WTC11 (cell line): ENCODE measurements around the gene PSMD1. TPM values are rescaled to one million over a fixed set of nuclear protein-coding genes. Genes with fewer than 3 reads are reported as not detected.

ENCODE experiments used
- ATAC-seq: fragments of 200-7000 bp; cut with Tn5 transposase; 2 replicates; pipeline ENCODE4 v1.10.0; 2021; ENCODE audit warnings: mild to moderate bottlenecking, moderate library complexity
- CTCF ChIA-PET: fragments of 300-600 bp; sonication (Branson Sonifier 250); formaldehyde crosslinking; loops from one replicate; lab custom pipeline; 2021; ENCODE audit warnings: antibody characterized with exemption; lab: Charles Lee
- POLR2A ChIA-PET: fragments of 350-600 bp; sonication (Branson Sonifier 250); formaldehyde crosslinking; loops from one replicate; lab custom pipeline; 2021; ENCODE audit warnings: antibody characterized with exemption; lab: Charles Lee
- DNase-seq: peaks from one replicate; pipeline ENCODE4 v3.0.0; 2021; ENCODE audit warnings: low spot score
- H3K27ac Mint-ChIP-seq: 2 replicates; pipeline ENCODE4 v1.8.0; 2021; ENCODE audit warnings: mixed read lengths
- H3K27me3 Mint-ChIP-seq: 2 replicates; pipeline ENCODE4 v1.8.0; 2021; ENCODE audit warnings: low read depth, mild to moderate bottlenecking, moderate library complexity, mixed read lengths
- H3K36me3 Mint-ChIP-seq: 2 replicates; pipeline ENCODE4 v1.8.0; 2021; ENCODE audit warnings: mixed read lengths
- H3K4me1 Mint-ChIP-seq: 2 replicates; pipeline ENCODE4 v1.8.0; 2022; ENCODE audit warnings: mixed read lengths
- H3K4me3 Mint-ChIP-seq: 2 replicates; pipeline ENCODE4 v1.8.0; 2021; ENCODE audit warnings: mild to moderate bottlenecking, moderate library complexity, mixed read lengths
- H3K9me3 Mint-ChIP-seq: 2 replicates; pipeline ENCODE4 v1.8.0; 2021; ENCODE audit warnings: mixed read lengths
- GABPB1 ChIP-seq: sonication (generic); formaldehyde crosslinking; IDR thresholded peaks from 2 replicates; pipeline ENCODE4 v1.8.1; 2023; ENCODE audit warnings: mild to moderate bottlenecking, missing genetic modification reagents
- IRF2 ChIP-seq: sonication (generic); formaldehyde crosslinking; IDR thresholded peaks from 2 replicates; pipeline ENCODE4 v1.8.0; 2022; ENCODE audit warnings: low read depth, missing genetic modification reagents, borderline replicate concordance
- MXD4 ChIP-seq: fragments of 250-450 bp; sonication (Bioruptor Pico); IDR thresholded peaks from 2 replicates; pipeline ENCODE4 v1.8.0; 2021; ENCODE audit warnings: mild to moderate bottlenecking, moderate library complexity, borderline replicate concordance
- MYBL2 ChIP-seq: sonication (generic); formaldehyde crosslinking; IDR thresholded peaks from 2 replicates; pipeline ENCODE4 v1.8.1; 2023; ENCODE audit warnings: mild to moderate bottlenecking, moderate library complexity, missing genetic modification reagents
- NFATC4 ChIP-seq: fragments of 250-450 bp; sonication (Bioruptor Pico); IDR thresholded peaks from 2 replicates; pipeline ENCODE4 v1.9.0; 2021; ENCODE audit warnings: mild to moderate bottlenecking
- SMAD3 ChIP-seq: sonication (generic); formaldehyde crosslinking; IDR thresholded peaks from 2 replicates; pipeline ENCODE4 v1.8.0; 2022; ENCODE audit warnings: missing genetic modification reagents, mild to moderate bottlenecking, borderline replicate concordance
- SOX15 ChIP-seq: fragments of 250-450 bp; sonication (Bioruptor Pico); IDR thresholded peaks from 2 replicates; pipeline ENCODE4 v1.9.0; 2021; ENCODE audit warnings: mild to moderate bottlenecking
- SP1 ChIP-seq: sonication (generic); formaldehyde crosslinking; conservative IDR thresholded peaks from 2 replicates; pipeline ENCODE4 v1.8.1; 2022; ENCODE audit warnings: missing genetic modification reagents
- TEAD1 ChIP-seq: sonication (generic); formaldehyde crosslinking; IDR thresholded peaks from 2 replicates; pipeline ENCODE4 v1.8.0; 2022; ENCODE audit warnings: mild to moderate bottlenecking, missing genetic modification reagents
- TP53 ChIP-seq: sonication (generic); formaldehyde crosslinking; IDR thresholded peaks from 2 replicates; pipeline ENCODE4 v1.8.1; 2023; ENCODE audit warnings: mild to moderate bottlenecking, missing genetic modification reagents
- ZBTB21 ChIP-seq: sonication (generic); formaldehyde crosslinking; IDR thresholded peaks from 2 replicates; pipeline ENCODE4 v1.8.1; 2023; ENCODE audit warnings: mild to moderate bottlenecking, missing genetic modification reagents, borderline replicate concordance
- ZNF138 ChIP-seq: sonication (generic); formaldehyde crosslinking; conservative IDR thresholded peaks from 2 replicates; pipeline ENCODE4 v1.8.1; 2022; ENCODE audit warnings: mild to moderate bottlenecking, moderate library complexity, missing genetic modification reagents
- ZNF219 ChIP-seq: sonication (generic); formaldehyde crosslinking; IDR thresholded peaks from 2 replicates; pipeline ENCODE4 v1.8.0; 2023; ENCODE audit warnings: missing genetic modification reagents, mild to moderate bottlenecking, borderline replicate concordance
- ZNF232 ChIP-seq: sonication (generic); formaldehyde crosslinking; IDR thresholded peaks from 2 replicates; pipeline ENCODE4 v1.8.0; 2022; ENCODE audit warnings: mild to moderate bottlenecking, missing genetic modification reagents
- ZNF416 ChIP-seq: fragments of 250-450 bp; sonication (Bioruptor Pico); IDR thresholded peaks from 2 replicates; pipeline ENCODE4 v1.9.0; 2021; ENCODE audit warnings: mild to moderate bottlenecking, inconsistent platforms
- total RNA-seq: library from RNA; stranded (reverse); gene quantifications from 3 replicates; pipeline ENCODE4 v1.2.3, GENCODE V29; 2021
- TF ChIP-seq, protein P1 (sequence below): sonication (generic); formaldehyde crosslinking; IDR thresholded peaks from 2 replicates; pipeline ENCODE4 v1.8.1; 2023; ENCODE audit warnings: mild to moderate bottlenecking, missing genetic modification reagents, borderline replicate concordance
- TF ChIP-seq, protein P2 (sequence below): fragments of 200-600 bp; IDR thresholded peaks from 2 replicates; pipeline ENCODE4 v1.8.0; 2022; ENCODE audit warnings: antibody characterized with exemption
- TF ChIP-seq, protein P3 (sequence below): sonication (generic); formaldehyde crosslinking; IDR thresholded peaks from 2 replicates; pipeline ENCODE4 v1.8.1; 2023; ENCODE audit warnings: mild to moderate bottlenecking, moderate library complexity, missing genetic modification reagents

Gene PSMD1
- total RNA-seq, 1 experiment from 2014 or later, result 163 TPM

DNA sequence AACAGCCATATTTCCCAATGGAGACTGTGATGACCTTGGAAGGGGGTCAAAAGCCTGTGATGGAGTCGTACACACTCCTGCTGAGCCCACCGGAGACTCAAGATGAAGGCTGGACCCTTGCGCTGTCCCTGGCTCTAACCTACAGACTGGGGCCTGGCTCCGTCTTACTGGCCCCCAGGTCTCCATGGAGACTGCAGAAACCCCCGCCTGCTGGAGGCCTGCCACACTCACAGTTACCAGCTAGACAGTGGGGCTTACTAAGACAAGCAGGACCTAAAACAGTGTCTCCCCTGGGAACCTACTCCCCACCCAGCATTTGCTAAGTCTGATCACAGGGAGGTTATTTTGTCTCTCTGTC lies 9.8 kb upstream of the PSMD1 start (continued):
- TF ChIP-seq SOX15 (CRISPR knock-in tag), result no peak
- TF ChIP-seq, protein P1, sequence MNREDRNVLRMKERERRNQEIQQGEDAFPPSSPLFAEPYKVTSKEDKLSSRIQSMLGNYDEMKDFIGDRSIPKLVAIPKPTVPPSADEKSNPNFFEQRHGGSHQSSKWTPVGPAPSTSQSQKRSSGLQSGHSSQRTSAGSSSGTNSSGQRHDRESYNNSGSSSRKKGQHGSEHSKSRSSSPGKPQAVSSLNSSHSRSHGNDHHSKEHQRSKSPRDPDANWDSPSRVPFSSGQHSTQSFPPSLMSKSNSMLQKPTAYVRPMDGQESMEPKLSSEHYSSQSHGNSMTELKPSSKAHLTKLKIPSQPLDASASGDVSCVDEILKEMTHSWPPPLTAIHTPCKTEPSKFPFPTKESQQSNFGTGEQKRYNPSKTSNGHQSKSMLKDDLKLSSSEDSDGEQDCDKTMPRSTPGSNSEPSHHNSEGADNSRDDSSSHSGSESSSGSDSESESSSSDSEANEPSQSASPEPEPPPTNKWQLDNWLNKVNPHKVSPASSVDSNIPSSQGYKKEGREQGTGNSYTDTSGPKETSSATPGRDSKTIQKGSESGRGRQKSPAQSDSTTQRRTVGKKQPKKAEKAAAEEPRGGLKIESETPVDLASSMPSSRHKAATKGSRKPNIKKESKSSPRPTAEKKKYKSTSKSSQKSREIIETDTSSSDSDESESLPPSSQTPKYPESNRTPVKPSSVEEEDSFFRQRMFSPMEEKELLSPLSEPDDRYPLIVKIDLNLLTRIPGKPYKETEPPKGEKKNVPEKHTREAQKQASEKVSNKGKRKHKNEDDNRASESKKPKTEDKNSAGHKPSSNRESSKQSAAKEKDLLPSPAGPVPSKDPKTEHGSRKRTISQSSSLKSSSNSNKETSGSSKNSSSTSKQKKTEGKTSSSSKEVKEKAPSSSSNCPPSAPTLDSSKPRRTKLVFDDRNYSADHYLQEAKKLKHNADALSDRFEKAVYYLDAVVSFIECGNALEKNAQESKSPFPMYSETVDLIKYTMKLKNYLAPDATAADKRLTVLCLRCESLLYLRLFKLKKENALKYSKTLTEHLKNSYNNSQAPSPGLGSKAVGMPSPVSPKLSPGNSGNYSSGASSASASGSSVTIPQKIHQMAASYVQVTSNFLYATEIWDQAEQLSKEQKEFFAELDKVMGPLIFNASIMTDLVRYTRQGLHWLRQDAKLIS (CRISPR knock-in tag), result no peak
- no peak for TF ChIP-seq ZBTB21 (CRISPR knock-in tag)
- TF ChIP-seq ZNF232 (CRISPR knock-in tag), result no peak
- TF ChIP-seq, protein P2, sequence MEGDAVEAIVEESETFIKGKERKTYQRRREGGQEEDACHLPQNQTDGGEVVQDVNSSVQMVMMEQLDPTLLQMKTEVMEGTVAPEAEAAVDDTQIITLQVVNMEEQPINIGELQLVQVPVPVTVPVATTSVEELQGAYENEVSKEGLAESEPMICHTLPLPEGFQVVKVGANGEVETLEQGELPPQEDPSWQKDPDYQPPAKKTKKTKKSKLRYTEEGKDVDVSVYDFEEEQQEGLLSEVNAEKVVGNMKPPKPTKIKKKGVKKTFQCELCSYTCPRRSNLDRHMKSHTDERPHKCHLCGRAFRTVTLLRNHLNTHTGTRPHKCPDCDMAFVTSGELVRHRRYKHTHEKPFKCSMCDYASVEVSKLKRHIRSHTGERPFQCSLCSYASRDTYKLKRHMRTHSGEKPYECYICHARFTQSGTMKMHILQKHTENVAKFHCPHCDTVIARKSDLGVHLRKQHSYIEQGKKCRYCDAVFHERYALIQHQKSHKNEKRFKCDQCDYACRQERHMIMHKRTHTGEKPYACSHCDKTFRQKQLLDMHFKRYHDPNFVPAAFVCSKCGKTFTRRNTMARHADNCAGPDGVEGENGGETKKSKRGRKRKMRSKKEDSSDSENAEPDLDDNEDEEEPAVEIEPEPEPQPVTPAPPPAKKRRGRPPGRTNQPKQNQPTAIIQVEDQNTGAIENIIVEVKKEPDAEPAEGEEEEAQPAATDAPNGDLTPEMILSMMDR, result no peak
- no peak for TF ChIP-seq ZNF138
- TF ChIP-seq, protein P3, sequence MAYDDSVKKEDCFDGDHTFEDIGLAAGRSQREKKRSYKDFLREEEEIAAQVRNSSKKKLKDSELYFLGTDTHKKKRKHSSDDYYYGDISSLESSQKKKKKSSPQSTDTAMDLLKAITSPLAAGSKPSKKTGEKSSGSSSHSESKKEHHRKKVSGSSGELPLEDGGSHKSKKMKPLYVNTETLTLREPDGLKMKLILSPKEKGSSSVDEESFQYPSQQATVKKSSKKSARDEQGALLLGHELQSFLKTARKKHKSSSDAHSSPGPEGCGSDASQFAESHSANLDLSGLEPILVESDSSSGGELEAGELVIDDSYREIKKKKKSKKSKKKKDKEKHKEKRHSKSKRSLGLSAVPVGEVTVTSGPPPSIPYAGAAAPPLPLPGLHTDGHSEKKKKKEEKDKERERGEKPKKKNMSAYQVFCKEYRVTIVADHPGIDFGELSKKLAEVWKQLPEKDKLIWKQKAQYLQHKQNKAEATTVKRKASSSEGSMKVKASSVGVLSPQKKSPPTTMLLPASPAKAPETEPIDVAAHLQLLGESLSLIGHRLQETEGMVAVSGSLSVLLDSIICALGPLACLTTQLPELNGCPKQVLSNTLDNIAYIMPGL (CRISPR knock-in tag), result no peak
- no peak for TF ChIP-seq NFATC4 (CRISPR knock-in tag)
- no peak for TF ChIP-seq IRF2
- no peak for TF ChIP-seq SP1 (CRISPR knock-in tag)

DNA sequence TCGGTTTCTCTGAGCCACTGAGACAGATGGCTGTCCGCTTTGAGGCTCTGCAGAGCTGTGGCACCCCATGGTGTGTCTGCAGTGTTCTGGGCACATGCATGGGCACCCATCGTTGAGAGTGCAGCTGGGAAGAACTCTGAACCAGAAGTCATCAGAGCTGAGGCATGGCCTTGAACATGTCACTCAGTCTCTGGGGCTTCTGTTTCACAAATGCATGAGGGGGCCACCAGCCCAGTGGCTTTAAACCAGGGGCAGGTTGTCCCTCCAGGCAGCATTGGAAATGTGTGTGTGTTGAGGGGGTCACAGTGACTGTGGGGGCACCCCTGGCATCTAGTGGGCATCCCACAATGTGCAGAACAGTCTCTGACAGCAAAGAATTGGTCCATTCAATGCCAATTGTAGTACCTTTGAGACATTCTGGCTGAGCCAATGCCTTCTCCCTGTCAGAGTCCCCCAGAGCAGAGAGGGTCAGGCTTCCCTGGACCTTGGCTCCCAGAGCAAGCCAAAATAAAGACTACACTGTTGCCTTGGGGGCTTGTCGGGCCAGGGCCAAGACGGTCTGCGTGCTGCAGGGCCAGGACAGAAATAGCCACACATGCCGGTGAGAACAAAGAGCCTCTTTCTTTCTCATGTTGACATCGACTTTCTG lies 9.3 kb upstream of the PSMD1 start:
- no peak for DNase-seq
- H3K4me3 Mint-ChIP-seq, result no peak overlapping the region
- H3K27ac Mint-ChIP-seq, result no peak overlapping the region
- no peaks in the 10 kb centered on the region for H3K9me3 Mint-ChIP-seq
- peaks cover 20% of the 10 kb centered on the region for H3K27me3 Mint-ChIP-seq
- ChIA-PET POLR2A (no interaction called here), CTCF (no interaction called here)
- H3K4me1 Mint-ChIP-seq, result peaks cover 1% of the 10 kb centered on the region; the same call in 1 of the 2 replicates
- H3K36me3 Mint-ChIP-seq, result no peaks in the 10 kb centered on the region
- TF ChIP-seq GABPB1, result peak; percentile 11; the same call in 1 of the 2 replicates
- TF ChIP-seq TEAD1 (CRISPR knock-in tag), result no peak
- ATAC-seq, result no peak

DNA sequence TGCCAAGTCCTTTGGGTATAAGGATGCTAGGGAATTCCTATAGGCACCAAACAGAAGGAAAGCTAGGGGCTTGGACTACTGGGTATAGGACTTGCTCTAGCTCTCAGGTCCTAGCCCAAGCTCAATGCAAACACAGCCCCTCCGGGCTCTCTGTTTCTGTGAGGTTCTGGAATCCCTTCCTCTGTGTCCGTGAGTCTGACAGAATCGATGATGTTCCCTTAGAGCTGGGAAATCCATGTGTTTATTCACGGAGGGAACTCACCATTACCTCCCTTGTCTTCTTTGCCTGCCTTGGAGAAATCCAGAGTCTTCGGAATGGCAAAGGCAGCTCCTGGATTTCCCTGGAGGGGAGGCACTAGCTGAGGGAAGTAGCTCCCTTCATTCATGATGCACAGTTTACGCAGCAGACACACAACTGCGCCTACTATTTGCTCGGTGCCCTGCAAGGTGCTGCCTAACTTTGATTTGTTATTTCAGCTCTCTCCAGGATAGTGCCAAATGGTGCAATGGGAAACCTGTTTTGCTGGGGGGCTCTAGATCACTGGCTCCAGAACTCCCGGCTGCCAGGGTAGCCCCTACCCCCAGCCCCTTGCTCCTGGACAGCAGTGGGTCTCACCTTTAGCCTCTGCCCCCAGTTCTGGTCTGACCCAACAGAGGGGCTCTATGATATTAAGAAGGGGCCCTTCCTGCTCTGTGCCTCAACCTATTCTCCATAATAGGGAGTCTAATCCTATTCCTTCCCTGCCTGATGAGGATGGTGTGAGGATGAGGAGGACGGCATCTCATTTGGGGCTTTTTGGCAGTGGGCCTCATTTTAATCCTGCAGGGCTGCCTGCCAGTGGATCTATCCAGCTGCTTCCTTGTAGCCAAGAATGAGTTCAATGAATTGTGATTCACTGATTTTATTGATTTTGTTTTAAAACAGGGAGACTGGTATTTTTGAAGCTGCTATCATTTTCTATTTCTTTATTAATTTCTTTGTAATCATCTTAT lies 8.4 kb upstream of the PSMD1 start:
- ATAC-seq, result no peak
- Mint-ChIP-seq H3K27me3 (peaks cover 26% of the 10 kb centered on the region), H3K36me3 (no peaks in the 10 kb centered on the region), H3K9me3 (no peaks in the 10 kb centered on the region), H3K4me3 (no peak overlapping the region), H3K4me1 (peaks cover 4% of the 10 kb centered on the region; the same call in 1 of the 2 replicates), H3K27ac (no peak overlapping the region)
- ChIA-PET CTCF (interaction anchor here (0.6 kb wide), 1 partner anchor 73 kb away, joined by 3 read pairs; no protein-coding TSS in a partner anchor), POLR2A (no interaction called here)
- TF ChIP-seq SP1 (CRISPR knock-in tag), result no peak
- TF ChIP-seq MYBL2 (CRISPR knock-in tag), result no peak
- TF ChIP-seq ZNF416, result no peak
- no peak for TF ChIP-seq MXD4
- TF ChIP-seq TP53 (CRISPR knock-in tag), result no peak
- no peak for TF ChIP-seq ZNF219
- no peak for TF ChIP-seq SMAD3 (CRISPR knock-in tag)
- no peak for DNase-seq
